GM12874 (cell line): ENCODE data around the gene UNC5C.

Source experiments
- CTCF ChIP-seq: IDR thresholded peaks from 2 replicates; pipeline ENCODE4 v1.5.1; 2011; ENCODE audit warnings: low read depth, mild to moderate bottlenecking, control low read depth, low read length, moderate library complexity; ENCODE audit not compliant: insufficient read depth

UNC5C gene

GRCh38 chr4:95411371-95412088 is 137.2 kb downstream of the UNC5C start:
- no peak for TF ChIP-seq CTCF

GRCh38 chr4:95410387-95410977 is 138.3 kb downstream of the UNC5C start:
- TF ChIP-seq CTCF, result no peak

- TF ChIP-seq CTCF, result no peak
These were observed 139.0 kb downstream of the UNC5C start for GRCh38 chr4:95409750-95410149.

- no peak for TF ChIP-seq CTCF
These were observed 139.6 kb downstream of the UNC5C start for GRCh38 chr4:95409127-95409526.

GRCh38 chr4:95402299-95402698 is 146.5 kb downstream of the UNC5C start:
- TF ChIP-seq CTCF, result no peak

DNA sequence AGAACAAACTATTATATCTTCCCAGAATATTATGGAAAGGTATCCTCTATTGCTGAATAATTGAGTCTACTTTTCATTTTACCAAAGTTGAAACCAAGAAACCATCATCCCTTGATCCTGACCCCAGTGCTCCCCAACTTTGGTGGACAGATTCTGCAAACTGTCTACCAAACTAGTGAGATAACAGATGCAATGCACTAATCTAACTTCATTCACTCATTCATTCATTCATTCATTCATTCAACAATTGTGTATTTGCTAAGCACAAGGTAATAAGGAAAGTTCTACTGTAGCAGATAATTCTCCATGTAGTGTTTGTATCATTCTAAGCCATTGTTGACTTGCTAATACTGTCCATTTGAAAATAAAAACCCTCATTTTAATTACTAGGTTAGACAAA is 150.6 kb downstream of the UNC5C start:
- no peak for TF ChIP-seq CTCF

- TF ChIP-seq CTCF, result no peak
These were observed 153.9 kb downstream of the UNC5C start for GRCh38 chr4:95394752-95395306.
